Measurements from ENCODE around the gene CLDN5.

The CLDN5 gene

DNA sequence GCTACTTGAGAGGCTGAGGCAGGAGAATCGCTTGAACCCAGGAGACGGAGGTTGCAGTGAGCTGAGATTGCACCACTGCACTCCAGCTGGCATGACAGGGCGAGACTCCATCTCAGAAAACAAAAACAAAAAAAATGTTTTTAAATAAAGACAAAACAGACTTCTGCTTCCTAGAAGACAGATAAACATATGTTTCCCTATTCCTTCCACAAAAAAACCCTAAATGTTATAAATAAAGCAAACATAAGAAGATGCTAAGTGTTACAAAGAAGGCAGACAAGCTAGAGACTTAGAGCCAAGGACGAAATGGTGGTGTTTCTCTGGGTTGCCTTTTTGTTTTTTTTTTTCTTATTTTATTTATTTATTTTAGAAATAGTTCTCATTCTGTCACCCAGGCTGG is 5.6 kb upstream of the CLDN5 start:
- no peak for DNase-seq (ENCODE audit: extremely low read depth, insufficient read length)
- TF ChIP-seq, protein P1, sequence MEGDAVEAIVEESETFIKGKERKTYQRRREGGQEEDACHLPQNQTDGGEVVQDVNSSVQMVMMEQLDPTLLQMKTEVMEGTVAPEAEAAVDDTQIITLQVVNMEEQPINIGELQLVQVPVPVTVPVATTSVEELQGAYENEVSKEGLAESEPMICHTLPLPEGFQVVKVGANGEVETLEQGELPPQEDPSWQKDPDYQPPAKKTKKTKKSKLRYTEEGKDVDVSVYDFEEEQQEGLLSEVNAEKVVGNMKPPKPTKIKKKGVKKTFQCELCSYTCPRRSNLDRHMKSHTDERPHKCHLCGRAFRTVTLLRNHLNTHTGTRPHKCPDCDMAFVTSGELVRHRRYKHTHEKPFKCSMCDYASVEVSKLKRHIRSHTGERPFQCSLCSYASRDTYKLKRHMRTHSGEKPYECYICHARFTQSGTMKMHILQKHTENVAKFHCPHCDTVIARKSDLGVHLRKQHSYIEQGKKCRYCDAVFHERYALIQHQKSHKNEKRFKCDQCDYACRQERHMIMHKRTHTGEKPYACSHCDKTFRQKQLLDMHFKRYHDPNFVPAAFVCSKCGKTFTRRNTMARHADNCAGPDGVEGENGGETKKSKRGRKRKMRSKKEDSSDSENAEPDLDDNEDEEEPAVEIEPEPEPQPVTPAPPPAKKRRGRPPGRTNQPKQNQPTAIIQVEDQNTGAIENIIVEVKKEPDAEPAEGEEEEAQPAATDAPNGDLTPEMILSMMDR (IDR thresholded peaks at IDR 0.05; ENCODE audit: insufficient read depth, low read length, poor library complexity, severe bottlenecking), result no peak
- no peaks in the 10 kb centered on the region; the same call in 1 of the 2 replicates for H3K27me3 ChIP-seq (replicated peaks; ENCODE audit: control insufficient read depth, insufficient read depth, low read length)
- H3K4me3 ChIP-seq (replicated peaks; ENCODE audit: low read depth, low read length), result no peak overlapping the region
- no peaks in the 10 kb centered on the region for H3K36me3 ChIP-seq (ENCODE audit: control insufficient read depth, insufficient read depth, low read length)

DNA sequence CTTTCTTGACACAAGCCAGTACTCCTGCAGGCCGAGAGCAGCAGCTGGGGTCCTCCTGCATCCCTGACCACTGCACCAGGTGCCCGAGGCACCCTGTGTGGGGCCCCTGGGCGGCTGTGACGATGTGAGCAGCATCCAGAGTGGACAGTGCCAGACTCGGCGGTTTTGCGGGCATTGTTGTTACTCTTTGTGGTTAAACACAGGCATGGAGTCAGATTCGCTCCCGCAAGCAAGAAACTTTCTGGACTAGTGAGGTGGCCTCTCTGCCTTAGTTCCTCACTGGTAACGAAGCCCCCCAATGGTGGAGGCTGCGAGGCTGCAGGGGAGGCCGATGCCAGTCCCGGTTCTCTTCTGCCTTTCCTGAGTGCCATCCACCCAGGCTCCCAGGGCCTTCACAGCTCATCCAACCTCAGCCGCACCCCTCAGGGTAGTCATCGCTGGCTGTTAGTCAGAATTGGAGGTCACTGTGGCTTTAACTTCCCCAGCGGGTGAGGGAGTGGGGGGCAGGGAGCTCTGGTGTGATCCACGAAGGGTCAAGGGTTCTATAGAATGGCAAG is 3.7 kb upstream of the CLDN5 start:
- no peaks in the 10 kb centered on the region; the same call in 1 of the 2 replicates for H3K27me3 ChIP-seq (replicated peaks; ENCODE audit: control insufficient read depth, insufficient read depth, low read length)

DNA sequence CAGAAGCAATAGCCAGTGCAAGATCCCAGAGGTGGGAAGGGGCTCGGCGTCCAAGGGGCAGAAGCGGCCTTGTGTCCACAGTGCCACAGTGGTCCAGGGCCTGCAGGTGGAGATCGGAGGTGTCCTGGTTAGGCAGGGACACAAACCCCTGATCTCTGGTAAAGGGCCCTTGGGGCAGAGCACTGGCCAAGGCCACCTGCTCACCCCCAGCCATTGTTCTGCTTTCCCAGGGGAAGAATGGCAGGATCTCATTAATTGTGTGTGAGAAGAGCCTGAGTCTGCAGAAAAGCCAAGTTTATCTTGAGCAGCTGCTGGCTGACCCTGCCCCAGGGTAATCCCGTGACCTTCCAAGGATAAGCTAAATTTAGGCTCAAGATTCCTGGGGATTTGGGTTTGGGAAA is 3.1 kb upstream of the CLDN5 start:
- no peak overlapping the region for H3K4me3 ChIP-seq (replicated peaks; ENCODE audit: low read depth, low read length)
- H3K27me3 ChIP-seq (replicated peaks; ENCODE audit: control insufficient read depth, insufficient read depth, low read length), result no peaks in the 10 kb centered on the region; the same call in 1 of the 2 replicates
- TF ChIP-seq, protein P1 (IDR thresholded peaks at IDR 0.05; ENCODE audit: insufficient read depth, low read length, poor library complexity, severe bottlenecking), result no peak
- H3K36me3 ChIP-seq (ENCODE audit: control insufficient read depth, insufficient read depth, low read length), result no peaks in the 10 kb centered on the region
- DNase-seq (ENCODE audit: extremely low read depth, insufficient read length), result no peak

More for the DNA sequence above, 3.7 kb upstream of the CLDN5 start:
- no peak for DNase-seq (ENCODE audit: extremely low read depth, insufficient read length)
- TF ChIP-seq, protein P1 (IDR thresholded peaks at IDR 0.05; ENCODE audit: insufficient read depth, low read length, poor library complexity, severe bottlenecking), result no peak
- no peaks in the 10 kb centered on the region for H3K36me3 ChIP-seq (ENCODE audit: control insufficient read depth, insufficient read depth, low read length)
- H3K4me3 ChIP-seq (replicated peaks; ENCODE audit: low read depth, low read length), result no peak overlapping the region

DNA sequence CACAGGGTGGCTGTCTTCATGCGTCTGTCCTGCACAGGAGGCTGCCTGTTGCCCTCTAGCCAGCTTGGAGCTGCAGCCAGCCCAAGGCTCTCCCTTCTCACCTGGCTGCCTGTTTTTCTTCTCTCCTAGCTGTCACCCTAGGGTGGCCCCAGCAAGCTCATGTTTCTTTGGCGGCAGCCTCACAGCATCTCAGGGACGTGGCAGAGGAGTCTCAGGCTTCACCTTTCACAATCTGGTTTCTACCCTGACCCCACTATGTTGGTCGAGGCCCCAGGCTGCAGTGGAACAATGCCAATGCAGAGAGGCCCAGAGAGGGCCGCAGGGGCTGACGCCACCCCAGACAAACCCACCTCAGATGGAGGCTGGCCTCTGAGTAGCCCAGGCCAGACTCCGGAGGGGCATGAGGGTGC is 2.5 kb upstream of the CLDN5 start:
- Histone ChIP-seq H3K4me3 (replicated peaks; ENCODE audit: low read depth, low read length) (no peak overlapping the region), H3K36me3 (ENCODE audit: control insufficient read depth, insufficient read depth, low read length) (no peaks in the 10 kb centered on the region; the same call in 1 of the 2 replicates), H3K27me3 (replicated peaks; ENCODE audit: control insufficient read depth, insufficient read depth, low read length) (no peaks in the 10 kb centered on the region; the same call in 1 of the 2 replicates)
- TF ChIP-seq, protein P1 (IDR thresholded peaks at IDR 0.05; ENCODE audit: insufficient read depth, low read length, poor library complexity, severe bottlenecking), result no peak
- DNase-seq (ENCODE audit: extremely low read depth, insufficient read length), result no peak

DNA sequence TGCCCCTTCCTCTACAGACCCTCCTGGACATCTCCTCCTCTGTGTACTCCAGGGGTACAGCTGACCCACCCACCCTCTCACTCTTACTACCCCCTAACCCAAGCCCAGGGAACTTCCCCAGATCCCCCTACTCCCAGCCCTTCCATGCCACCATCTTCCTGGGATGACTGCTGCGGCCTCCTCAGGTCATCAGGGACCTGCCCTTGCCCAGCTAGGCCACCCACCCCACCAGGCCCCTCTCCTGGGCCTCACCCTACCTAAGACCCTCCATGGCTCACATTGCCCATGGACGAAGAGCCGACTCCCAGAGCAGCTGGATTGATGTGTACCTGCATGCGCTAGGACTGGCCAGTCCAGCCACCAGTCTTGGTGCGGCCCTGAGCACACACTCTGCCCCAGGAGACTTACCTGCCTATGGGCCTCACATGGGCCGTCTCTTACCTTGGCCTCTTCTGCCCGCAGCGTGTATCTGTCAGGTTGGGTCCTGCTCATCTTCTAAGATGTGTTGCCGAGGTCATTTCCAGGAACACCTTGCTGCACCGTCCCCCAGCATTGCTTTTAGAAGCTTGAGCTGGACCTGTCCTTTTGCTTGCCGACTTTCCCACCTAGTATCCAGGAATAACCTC is 2.0 kb upstream of the CLDN5 start:
- TF ChIP-seq, protein P1 (IDR thresholded peaks at IDR 0.05; ENCODE audit: insufficient read depth, low read length, poor library complexity, severe bottlenecking), result no peak

More for the DNA sequence above, 2.0 kb upstream of the CLDN5 start:
- DNase-seq (ENCODE audit: extremely low read depth, insufficient read length), result no peak
- Histone ChIP-seq H3K27me3 (replicated peaks; ENCODE audit: control insufficient read depth, insufficient read depth, low read length) (no peaks in the 10 kb centered on the region; the same call in 1 of the 2 replicates), H3K4me3 (replicated peaks; ENCODE audit: low read depth, low read length) (no peak overlapping the region), H3K36me3 (ENCODE audit: control insufficient read depth, insufficient read depth, low read length) (no peaks in the 10 kb centered on the region; the same call in 1 of the 2 replicates)

All from GM06990 (cell line).